H1 (cell line): ENCODE results near the gene TOM1L2.

Experiments used
- CHD2 ChIP-seq: IDR thresholded peaks from 2 replicates; pipeline ENCODE4 v1.6.1; 2012; ENCODE audit warnings: low read length, improper control_type of control experiment
- EZH2 ChIP-seq: fragments of 200-600 bp; sonication (generic); IDR thresholded peaks from 2 replicates; pipeline ENCODE4 v1.7.1; 2012; ENCODE audit warnings: low read depth, mild to moderate bottlenecking, moderate library complexity, low read length, inconsistent platforms; ENCODE audit not compliant: severe bottlenecking
- KDM1A ChIP-seq: fragments of 200-600, 300-600 bp; sonication (generic); IDR thresholded peaks from 2 replicates; pipeline ENCODE4 v1.7.1; 2016; ENCODE audit warnings: mild to moderate bottlenecking, low read length, borderline replicate concordance
- POLR2A ChIP-seq, 2 experiments: IDR thresholded peaks; 1 replicate in 1 of 2; 2 replicates in 1 of 2; pipeline ENCODE4 v1.6.1; 2011; ENCODE audit warnings: low read depth in 2 of 2, low read length in 2 of 2, mild to moderate bottlenecking in 2 of 2; ENCODE audit errors: control extremely low read depth in 1 of 2
- POLR2AphosphoS5 ChIP-seq: IDR thresholded peaks from 2 replicates; pipeline ENCODE4 v1.6.1; 2011; ENCODE audit warnings: low read depth, low read length
- SAP30 ChIP-seq: fragments of 300-600 bp; sonication (generic); IDR thresholded peaks from 2 replicates; pipeline ENCODE4 v1.7.1; 2012; ENCODE audit warnings: low read length, moderate library complexity, mild to moderate bottlenecking, inconsistent platforms; ENCODE audit not compliant: insufficient read depth, insufficient replicate concordance
- SRF ChIP-seq: IDR thresholded peaks from 2 replicates; pipeline ENCODE4 v1.6.1; 2011; ENCODE audit warnings: mild to moderate bottlenecking, low read depth, low read length, moderate library complexity
- TF ChIP-seq, protein P1 (sequence below), 3 experiments: IDR thresholded peaks; 1 replicate in 2 of 3; 2 replicates in 1 of 3; pipeline versions ENCODE4 v1.5.1 to v1.6.1; 2011; ENCODE audit warnings: low read length in 3 of 3, mild to moderate bottlenecking in 3 of 3, inconsistent platforms in 2 of 3, low read depth in 1 of 3, moderate library complexity in 1 of 3; ENCODE audit not compliant: insufficient read depth in 1 of 3; ENCODE audit errors: control extremely low read depth in 1 of 3
- TF ChIP-seq, protein P2 (sequence below): fragments of 300-600 bp; sonication (generic); IDR thresholded peaks from 2 replicates; pipeline ENCODE4 v1.7.1; 2012; ENCODE audit warnings: low read length, moderate library complexity, mild to moderate bottlenecking, inconsistent platforms; ENCODE audit not compliant: insufficient replicate concordance

DNA sequence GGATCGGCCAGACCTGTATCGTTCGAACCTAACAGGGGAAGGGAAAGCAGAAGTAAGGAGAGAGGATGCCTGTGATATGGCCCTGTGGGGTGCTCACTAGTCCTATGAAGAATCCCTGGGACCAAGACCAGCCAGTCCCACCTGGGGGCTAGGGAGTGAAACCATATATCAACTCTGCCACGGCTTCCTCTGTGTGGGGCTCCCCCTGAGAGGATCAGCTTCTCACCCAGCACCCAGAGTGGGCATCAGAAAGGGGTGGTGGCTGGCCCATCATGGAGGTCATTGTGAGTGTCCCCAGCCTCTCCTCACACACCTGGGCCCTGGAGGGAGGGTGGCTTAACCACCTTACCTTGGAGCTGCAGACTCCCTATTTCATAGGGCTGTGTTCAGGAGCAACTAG is 105.3 kb downstream of the TOM1L2 start:
- TF ChIP-seq POLR2A (IDR thresholded peaks at IDR 0.05; ENCODE audit: control extremely low read depth in 1 of 2, low read depth in 2 of 2, low read length in 2 of 2): no peak
- TF ChIP-seq EZH2: no peak
- TF ChIP-seq, protein P1, sequence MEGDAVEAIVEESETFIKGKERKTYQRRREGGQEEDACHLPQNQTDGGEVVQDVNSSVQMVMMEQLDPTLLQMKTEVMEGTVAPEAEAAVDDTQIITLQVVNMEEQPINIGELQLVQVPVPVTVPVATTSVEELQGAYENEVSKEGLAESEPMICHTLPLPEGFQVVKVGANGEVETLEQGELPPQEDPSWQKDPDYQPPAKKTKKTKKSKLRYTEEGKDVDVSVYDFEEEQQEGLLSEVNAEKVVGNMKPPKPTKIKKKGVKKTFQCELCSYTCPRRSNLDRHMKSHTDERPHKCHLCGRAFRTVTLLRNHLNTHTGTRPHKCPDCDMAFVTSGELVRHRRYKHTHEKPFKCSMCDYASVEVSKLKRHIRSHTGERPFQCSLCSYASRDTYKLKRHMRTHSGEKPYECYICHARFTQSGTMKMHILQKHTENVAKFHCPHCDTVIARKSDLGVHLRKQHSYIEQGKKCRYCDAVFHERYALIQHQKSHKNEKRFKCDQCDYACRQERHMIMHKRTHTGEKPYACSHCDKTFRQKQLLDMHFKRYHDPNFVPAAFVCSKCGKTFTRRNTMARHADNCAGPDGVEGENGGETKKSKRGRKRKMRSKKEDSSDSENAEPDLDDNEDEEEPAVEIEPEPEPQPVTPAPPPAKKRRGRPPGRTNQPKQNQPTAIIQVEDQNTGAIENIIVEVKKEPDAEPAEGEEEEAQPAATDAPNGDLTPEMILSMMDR (IDR thresholded peaks at IDR 0.05; ENCODE audit: control extremely low read depth in 1 of 3, insufficient read depth in 1 of 3, low read depth in 1 of 3, low read length in 3 of 3): no peak
- TF ChIP-seq, protein P2, sequence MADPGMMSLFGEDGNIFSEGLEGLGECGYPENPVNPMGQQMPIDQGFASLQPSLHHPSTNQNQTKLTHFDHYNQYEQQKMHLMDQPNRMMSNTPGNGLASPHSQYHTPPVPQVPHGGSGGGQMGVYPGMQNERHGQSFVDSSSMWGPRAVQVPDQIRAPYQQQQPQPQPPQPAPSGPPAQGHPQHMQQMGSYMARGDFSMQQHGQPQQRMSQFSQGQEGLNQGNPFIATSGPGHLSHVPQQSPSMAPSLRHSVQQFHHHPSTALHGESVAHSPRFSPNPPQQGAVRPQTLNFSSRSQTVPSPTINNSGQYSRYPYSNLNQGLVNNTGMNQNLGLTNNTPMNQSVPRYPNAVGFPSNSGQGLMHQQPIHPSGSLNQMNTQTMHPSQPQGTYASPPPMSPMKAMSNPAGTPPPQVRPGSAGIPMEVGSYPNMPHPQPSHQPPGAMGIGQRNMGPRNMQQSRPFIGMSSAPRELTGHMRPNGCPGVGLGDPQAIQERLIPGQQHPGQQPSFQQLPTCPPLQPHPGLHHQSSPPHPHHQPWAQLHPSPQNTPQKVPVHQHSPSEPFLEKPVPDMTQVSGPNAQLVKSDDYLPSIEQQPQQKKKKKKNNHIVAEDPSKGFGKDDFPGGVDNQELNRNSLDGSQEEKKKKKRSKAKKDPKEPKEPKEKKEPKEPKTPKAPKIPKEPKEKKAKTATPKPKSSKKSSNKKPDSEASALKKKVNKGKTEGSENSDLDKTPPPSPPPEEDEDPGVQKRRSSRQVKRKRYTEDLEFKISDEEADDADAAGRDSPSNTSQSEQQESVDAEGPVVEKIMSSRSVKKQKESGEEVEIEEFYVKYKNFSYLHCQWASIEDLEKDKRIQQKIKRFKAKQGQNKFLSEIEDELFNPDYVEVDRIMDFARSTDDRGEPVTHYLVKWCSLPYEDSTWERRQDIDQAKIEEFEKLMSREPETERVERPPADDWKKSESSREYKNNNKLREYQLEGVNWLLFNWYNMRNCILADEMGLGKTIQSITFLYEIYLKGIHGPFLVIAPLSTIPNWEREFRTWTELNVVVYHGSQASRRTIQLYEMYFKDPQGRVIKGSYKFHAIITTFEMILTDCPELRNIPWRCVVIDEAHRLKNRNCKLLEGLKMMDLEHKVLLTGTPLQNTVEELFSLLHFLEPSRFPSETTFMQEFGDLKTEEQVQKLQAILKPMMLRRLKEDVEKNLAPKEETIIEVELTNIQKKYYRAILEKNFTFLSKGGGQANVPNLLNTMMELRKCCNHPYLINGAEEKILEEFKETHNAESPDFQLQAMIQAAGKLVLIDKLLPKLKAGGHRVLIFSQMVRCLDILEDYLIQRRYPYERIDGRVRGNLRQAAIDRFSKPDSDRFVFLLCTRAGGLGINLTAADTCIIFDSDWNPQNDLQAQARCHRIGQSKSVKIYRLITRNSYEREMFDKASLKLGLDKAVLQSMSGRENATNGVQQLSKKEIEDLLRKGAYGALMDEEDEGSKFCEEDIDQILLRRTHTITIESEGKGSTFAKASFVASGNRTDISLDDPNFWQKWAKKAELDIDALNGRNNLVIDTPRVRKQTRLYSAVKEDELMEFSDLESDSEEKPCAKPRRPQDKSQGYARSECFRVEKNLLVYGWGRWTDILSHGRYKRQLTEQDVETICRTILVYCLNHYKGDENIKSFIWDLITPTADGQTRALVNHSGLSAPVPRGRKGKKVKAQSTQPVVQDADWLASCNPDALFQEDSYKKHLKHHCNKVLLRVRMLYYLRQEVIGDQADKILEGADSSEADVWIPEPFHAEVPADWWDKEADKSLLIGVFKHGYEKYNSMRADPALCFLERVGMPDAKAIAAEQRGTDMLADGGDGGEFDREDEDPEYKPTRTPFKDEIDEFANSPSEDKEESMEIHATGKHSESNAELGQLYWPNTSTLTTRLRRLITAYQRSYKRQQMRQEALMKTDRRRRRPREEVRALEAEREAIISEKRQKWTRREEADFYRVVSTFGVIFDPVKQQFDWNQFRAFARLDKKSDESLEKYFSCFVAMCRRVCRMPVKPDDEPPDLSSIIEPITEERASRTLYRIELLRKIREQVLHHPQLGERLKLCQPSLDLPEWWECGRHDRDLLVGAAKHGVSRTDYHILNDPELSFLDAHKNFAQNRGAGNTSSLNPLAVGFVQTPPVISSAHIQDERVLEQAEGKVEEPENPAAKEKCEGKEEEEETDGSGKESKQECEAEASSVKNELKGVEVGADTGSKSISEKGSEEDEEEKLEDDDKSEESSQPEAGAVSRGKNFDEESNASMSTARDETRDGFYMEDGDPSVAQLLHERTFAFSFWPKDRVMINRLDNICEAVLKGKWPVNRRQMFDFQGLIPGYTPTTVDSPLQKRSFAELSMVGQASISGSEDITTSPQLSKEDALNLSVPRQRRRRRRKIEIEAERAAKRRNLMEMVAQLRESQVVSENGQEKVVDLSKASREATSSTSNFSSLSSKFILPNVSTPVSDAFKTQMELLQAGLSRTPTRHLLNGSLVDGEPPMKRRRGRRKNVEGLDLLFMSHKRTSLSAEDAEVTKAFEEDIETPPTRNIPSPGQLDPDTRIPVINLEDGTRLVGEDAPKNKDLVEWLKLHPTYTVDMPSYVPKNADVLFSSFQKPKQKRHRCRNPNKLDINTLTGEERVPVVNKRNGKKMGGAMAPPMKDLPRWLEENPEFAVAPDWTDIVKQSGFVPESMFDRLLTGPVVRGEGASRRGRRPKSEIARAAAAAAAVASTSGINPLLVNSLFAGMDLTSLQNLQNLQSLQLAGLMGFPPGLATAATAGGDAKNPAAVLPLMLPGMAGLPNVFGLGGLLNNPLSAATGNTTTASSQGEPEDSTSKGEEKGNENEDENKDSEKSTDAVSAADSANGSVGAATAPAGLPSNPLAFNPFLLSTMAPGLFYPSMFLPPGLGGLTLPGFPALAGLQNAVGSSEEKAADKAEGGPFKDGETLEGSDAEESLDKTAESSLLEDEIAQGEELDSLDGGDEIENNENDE: no peak
- TF ChIP-seq KDM1A: no peak
- no peak for TF ChIP-seq SAP30
- TF ChIP-seq CHD2: no peak
- no peak for TF ChIP-seq SRF
- TF ChIP-seq POLR2AphosphoS5: no peak
